HG02870 (cell line): Measurements from ENCODE around the gene MGST3.
A peak's percentile ranks its signal among the peaks of the same experiment; 100 is the strongest.
"Not testable (repeated sequence)": the region's sequence is repeated elsewhere in the genome, so short reads cannot be mapped to it uniquely, and the experiment has no call there.

Experiments
- ATAC-seq: cut with Tn5 transposase; IDR thresholded peaks from one replicate; pipeline ENCODE4 v1.9.1; 2021; ENCODE audit warnings: mild to moderate bottlenecking, moderate library complexity; ENCODE audit not compliant: unreplicated experiment

MGST3 gene

DNA sequence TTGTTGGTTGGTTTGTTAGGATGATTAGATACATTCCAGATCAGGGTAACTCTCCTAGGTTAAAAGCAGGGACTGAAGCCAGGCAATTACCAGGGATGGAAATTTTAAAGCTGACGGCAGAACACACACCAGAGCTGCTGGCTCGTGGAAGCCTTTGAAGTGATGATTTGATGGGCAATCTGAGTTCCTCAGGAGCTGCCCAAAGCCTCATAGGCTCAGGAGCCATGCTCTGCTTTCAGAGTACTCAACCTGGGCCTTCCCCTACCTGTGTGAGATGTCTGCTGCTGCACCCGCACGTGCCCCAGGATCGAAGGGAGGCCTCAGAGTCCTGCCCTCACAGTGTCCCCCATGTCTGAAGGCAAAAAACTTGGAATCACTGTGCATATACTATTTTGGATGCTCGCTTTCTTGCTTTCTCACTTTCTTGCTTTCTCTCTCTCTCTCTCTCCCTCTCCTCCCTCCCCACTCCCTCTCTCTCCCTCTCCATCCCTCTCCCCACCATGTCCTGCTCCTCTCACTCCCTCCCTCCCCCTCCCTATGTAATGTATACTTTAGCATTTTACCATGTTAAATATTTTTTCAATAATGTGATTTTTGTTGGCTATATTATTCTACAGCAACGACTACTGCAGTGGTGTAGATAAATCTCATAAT, 18.0 kb downstream of the MGST3 start:
- no peak for ATAC-seq

DNA sequence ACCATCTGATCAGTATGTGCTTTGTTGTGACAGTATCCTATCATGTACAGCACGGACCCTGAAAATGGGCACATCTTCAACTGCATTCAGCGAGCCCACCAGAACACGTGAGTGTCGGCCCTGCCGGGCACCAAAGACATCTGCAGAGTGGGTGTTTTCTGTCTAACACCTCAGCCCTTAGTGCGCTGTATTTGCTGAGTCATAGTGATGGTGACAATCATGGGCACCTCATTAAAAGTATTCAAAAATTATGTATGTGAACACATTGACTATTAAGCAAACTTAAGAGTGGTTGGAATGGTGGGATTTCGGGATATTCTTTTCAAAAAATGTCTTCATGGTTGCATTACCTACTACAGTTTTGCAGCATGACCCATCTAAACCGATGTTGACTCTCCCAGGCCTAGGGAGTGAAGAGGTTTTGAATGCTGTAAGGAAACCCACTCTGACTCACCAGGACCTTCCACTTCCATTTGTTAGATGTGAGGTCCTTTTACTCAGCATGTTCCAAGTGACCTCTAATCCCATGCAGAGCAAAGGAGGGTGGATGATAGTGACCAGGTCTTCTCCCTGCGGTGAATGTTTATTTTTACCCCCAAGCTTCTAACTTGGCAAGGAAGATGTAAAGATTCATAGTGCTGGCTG, 20.1 kb downstream of the MGST3 start:
- no peak for ATAC-seq

DNA sequence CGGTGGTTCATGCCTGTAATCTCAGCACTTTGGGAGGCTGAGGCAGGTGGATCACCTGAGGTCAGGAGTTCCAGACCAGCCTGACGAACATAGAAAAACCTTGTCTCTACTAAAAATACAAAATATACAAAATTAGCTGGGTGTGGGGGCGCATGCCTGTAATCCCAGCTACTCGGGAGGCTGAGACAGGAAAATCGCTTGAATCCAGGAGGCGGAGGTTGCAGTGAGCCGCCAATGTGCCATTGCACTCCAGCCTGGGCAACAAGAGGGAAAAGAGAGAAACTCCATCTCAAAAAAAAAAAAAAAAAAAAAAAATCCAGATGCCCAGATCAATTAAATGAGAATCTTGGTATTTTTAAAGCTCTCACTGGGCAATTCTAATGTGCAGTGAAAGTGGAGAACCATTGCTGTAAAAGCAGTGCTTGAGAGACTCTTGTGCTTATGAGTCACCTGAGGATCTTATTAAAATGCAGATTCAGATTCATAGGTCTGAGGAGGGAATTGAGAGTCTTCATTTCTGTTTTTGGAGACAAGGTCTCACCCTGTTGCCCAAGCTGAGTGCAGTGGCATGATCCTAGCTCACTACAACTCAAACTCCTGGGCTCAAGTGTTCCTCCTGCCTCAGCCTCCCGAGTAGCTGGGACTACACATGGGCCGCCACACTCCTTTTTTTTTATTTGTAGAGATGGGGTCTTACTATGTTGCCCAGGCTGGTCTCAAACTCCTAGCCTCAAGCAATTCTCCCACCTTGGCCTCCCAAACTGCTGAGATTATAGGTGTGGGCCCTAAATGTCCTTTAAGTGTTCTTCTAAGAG, 27.9 kb downstream of the MGST3 start:
- not testable (repeated sequence) for ATAC-seq

DNA sequence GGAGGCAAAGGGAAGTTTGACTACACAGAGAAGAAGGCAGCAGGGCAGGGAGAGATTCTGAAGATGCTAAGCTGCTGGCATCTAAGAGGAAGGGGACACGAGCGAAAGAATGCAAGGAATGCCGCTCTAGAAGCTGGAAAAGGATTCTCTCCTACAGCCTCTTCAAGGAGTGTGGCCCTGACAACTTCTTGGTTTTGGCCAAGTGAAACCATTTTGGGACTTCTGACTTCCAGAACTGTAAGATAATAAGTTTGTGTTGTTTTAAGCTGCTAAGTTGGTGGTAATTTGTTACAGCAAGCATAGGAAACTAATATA, 28.5 kb downstream of the MGST3 start:
- no peak for ATAC-seq

DNA sequence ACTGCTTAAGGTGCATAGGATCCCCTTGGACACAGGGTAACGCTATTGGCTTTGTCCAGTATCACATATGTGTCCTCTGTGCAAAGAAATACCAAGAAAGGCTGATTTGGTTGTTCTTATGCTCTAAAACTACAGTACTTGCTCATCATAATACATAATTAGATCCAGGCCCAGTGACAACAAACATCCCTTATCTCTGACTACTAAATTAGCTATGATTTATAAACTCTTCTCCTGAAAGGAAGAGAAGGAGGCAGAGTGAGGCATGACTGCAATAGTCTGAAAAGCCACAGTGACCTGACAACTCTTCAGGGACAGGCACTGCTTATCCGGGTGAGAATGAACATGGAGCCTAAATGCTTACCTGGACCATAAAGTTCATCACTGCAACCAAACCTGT, 30.7 kb downstream of the MGST3 start:
- ATAC-seq = no peak

DNA sequence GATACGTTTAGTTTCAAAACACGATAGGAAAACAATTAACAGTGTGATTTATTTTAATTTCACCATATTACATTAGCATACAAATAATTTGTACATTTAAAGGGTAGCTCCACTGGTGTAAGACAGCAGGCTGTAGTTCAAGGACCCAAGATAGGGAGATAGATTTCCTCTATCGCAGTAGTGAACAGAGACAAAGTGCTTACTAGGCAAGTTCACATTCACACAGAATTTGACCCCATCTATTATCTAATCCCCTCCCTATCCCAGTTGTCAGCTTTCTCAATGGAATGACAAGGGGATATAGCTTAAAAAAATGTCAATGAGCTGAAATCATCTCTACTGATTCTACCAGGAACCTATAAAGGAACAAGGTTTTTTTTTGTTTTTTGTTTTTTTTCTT, 31.2 kb downstream of the MGST3 start:
- ATAC-seq = no peak

DNA sequence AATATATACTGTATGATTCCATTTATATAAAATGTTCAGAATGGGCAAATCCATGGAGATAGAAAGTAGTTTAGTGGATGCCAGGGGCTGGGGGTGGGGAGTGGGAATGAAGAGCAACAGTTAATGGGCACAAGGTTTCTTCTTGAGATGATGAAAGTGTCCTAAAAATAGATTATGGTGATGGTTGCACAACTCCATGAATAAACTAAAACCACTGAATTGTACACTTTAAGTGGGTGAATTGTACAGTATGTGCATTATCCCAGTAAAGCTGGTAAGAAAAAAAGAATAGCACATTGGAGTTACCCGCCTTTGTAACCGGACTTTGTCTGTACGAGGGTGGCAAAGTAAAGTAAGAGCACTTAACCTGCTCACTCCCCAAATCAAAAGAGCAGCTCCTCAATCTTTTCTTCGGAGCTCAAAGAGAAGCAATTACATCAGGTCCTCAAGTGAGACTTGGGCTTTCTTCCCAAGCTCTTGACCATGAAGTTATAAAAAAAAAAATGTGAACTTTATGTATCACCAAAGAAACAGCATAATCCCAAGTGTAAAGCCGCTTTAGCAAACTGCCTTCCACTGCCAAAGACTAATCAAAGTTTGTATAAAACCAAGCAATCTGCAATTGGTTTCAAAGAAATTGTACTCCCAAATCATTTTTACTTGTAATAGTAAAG, 35.3 kb downstream of the MGST3 start:
- no peak for ATAC-seq

DNA sequence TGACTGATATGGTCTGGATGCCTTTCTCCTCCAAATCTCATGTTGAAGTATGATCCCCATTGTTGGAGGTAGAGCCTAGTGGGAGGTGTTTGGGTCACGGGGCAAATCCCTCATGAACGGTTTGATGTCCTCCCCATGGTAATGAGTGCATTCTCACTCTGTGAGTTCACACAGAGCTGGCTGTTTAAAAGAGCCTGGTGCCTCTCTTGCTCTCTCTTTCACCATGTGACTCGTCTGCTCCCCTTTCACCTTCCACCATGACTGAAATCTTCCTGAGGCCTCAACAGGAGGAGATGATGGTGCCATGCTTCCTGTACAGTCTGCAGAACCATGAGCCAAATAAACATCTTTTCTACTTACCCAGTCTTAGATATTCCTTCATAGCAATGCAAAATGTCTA, 37.1 kb downstream of the MGST3 start:
- no peak for ATAC-seq

DNA sequence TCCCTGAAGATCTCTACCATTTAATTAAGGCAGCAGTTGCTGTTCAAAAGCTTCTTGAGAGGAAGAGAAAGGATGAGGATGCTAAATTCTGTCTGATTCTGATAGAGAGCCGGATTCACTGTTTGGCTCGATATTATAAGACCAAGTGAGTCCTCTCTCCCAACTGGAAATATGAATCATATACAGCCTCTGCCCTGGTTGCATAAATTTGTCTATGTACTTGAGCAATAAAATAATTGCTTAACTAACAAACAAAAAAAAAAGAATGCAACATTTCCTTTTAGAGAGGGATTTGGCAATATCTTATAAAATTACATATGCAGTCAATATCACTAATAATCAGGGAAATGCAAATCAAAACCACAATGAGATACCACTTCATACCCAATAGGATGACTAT, 40.5 kb downstream of the MGST3 start:
- ATAC-seq = no peak

DNA sequence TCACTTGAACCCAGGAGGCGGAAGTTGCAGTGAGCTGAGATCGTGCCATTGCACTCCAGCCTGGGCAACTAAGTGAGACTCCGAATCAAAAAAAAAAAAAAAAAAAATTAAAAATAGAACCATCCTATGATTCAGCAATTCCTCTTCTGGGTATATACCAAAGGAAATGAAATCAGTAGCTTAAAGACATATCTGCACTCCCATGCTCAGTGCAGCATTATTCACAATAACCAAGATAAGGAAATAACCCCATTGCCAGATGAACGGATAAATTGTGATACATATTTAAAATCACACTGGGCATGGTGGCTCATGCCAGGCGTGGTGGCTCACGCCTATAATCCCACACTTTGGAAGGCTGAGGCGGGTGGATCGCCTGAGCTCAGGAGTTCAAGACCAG, 43.6 kb downstream of the MGST3 start:
- no peak for ATAC-seq

DNA sequence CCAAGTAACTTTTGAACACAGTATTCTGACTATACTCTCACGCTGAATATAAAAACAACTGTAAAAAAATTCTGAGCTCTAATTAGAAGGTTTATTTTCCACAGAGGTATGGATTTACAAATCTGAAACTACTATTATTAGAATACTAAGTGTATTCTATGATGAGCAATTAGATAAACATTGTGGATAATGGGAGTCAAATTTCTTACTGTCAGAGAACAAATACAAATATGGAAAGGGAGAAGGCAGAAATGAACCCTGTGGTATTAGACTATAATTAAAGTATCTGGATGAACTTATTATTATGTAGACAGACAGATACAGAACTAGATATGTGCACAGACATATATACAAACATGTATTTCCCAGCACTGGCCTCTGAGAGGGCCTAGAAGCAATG, 44.8 kb downstream of the MGST3 start:
- no peak for ATAC-seq

DNA sequence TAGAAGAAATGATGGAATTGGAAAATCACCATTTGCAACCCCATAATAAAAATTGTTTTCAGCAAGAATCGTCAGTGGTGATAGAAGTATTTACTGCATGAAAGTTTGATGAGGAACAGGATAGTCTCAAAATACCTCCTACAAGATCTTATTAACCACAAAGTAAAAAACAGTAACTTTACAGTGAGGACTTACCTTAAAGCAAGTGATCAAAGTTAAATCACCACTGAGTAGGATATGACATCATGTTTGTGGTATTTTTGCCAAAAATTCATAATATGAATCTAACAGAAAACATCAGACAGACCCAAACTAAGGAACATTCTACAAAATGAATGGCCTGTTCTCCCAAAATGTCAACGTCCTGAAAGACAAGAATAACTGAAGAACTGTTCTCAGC, 47.5 kb downstream of the MGST3 start:
- no peak for ATAC-seq

DNA sequence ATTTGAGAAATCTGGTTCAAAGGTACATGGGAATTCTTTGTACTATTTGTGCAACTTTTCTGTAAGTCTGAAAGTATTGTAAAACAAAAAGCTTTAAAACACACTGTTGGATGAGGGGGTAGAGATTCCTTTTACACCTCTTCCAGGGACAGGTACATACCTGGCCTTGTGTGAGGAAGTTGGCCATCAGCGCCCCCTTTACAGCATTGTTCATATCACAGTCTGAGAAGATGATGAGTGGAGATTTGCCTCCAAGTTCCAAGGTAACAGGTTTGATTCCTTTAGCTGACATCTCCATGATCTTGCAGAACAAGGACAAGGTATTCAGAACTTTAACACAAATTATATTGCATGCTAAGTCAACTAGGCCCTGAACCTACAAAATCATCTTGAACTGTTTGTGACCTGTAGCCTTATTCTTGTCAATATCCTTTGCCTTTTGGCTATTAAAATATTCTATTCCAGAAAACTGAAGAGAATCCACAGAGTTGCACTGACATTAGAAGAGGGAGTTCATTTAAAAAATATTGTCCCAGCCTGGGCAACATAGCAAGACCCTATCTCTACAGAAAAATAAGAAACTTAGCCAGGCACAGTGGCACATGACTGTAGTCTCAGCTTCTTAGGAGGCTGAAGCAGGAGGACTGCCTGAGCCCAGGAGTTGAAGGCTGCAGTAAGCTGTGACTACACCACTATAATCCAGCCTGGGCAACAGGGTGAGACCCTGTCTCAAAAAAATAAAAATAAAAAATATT, 48.4 kb downstream of the MGST3 start:
- no peak for ATAC-seq

DNA sequence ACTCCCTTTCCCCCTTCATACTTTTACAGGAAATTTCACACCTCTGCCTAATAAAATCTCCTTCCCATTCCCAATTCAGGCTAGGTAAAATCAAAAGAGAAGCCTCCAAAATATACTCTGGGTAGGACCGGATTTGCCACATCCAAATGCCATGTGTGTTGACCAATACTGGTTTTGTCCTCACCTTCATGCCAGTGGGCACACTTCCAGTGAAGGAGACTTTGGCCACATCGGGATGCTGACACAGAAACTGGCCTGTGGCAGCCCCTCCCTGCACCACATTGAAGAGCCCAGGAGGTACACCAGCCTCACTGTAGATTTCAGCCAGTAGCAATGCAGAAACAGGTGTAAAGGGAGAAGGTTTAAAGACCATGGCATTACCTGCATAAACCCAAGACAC, 49.3 kb downstream of the MGST3 start:
- ATAC-seq = no peak

DNA sequence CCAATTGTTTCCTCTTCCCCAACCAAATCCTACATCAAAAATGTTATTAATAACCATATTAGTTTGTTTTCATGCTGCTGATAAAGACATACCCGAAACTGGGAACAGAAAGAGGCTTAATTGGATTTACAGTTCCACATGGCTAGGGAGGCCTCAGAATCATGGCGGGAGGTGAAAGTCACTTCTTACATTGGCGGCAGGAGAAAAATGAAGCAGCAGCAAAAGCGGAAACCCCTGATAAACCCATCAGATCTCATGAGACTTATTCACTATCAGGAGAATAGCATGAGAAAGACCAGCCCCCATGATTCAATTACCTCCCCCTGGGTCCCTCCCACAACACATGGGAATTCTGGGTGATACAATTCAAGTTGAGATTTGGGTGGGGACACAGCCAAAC, 49.7 kb downstream of the MGST3 start:
- not testable (repeated sequence) for ATAC-seq

DNA sequence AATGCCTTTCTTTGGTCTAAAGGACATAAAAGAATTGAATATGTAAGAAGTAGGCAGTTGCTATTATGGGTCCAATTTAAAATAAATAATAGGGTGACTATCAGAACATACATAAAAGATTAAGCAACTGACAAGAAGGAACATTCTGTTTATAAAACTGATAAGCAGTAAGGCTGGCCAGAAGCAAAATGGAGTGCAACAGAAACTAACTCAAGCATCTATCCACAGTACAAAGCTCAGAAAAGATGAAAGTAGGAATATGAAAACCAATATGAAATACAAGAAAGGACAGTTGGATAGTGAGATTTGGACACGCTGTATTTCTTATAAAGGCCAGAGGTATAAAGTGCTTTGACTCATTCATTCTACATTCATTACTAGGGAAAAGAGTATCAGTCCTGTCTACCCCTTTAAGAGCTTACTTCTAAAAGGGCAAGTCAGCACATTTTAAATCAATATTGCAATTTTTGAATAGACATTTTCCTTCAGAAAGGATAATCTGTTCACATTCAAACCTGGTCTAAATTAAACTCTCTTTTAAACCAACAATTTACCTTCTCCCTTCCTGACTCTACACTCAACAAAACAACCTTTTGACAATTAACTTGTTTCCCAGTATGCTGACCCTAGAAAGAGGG, 52.9 kb downstream of the MGST3 start:
- ATAC-seq = no peak

DNA sequence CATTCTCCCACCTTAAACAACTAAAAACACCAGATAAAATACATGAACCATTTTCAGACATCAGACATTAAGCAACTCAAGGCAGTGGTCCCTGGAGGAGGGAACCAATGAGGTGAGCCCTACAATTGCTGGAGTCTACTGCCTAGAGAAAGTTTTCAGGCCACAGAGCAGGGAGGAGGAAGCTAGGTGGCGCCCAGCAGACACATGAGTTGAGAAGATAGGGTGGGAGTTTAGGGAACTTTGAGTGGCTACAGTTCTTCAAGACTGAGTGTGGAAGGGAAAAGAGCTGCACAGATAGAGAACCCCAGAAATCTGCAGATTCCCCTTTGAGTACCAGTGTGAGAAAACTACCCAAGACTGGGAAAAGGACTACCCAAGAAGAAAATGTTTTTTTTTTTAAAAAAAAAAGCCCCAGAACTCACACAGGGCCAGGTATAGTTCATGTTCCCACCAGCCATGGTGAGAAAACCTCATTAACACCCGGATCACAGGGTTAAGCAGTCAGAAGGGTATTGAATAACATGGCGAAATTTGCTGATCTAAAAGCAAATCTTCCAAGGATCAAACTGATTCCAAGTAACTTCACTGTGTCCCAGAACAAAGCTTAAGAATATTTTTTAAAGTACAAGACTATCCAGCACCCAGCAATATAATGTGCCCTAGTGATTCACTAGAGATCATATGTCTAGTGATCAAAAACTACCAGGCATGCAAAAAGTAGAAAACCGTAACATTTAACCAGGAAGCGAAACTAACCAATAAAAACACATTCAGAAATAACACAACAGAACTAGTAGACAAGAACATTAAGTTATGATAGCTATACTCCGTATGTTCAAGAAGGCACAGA, 55.3 kb downstream of the MGST3 start:
- ATAC-seq = peak; percentile 69

DNA sequence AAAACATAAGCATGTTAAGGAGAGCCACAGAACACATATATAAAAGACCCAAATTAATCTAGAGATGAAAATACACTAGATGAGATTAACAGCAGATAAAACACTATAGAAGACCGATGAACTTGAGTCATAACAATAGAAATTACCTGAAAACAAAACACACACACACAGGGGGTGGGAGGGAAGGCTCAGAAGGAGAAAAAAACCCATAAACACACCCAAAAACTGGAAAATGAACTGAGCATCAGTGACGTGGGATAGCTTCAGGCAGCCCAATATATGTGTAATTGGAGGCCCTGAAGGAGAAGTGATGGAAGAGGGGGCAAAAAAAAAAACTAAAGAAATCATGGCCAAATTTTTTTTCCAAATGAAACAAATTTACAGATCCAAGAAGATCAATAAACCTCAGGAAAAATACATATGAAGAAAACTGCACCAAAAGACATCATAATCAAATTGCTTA, 56.0 kb downstream of the MGST3 start:
- peak; percentile 43 for ATAC-seq

DNA sequence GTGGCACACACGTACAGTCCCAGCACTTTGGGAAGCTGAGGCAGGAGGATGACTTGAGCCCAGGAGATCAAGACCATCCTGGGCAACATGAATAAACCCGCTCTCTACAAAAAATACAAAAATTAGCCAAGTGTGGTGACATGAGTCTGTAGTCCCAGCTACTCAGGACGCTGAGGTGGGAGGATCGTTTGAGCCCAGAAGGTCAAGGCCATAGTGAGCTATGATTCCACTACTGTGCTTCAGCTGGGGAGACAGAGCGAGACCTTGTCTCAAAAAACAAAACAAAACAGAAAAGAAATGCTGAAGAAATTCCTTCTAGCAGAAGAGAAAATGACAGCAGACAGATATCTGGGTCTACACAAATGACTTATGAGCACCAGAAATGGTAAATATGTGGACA, 57.0 kb downstream of the MGST3 start:
- no peak for ATAC-seq

DNA sequence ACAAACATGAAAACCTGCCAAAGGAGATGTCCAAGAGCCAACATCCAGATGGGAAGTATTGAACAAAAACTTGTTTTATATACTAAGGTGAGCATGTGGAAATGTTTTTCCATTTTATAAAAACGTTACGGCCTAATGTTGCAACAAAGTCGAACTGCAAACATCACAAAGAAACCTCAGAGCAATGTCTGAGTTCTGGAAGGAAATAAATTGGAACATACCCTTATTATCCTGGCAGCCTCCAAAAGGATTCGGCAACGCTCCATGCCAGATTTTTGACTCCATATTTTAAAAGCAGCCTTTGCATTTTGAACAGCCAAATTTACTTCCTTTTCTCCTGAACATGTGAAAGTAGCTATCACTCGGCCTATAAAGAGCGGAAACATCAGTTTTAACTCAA, 64.0 kb downstream of the MGST3 start:
- no peak for ATAC-seq
